M059J (cell line): ENCODE measurements around the gene MAOA. TPM values are rescaled to one million over a fixed set of nuclear protein-coding genes. Genes with fewer than 3 reads are reported as not detected.
A peak's percentile ranks its signal among the peaks of the same experiment; 100 is the strongest.
"Not testable (repeated sequence)": the region's sequence is repeated elsewhere in the genome, so short reads cannot be mapped to it uniquely, and the experiment has no call there.

Experiments
- DNase-seq: peaks from one replicate; pipeline ENCODE4 v3.0.0-alpha.2; 2012; ENCODE audit warnings: low read depth
- total RNA-seq: library from RNA; depleted of rRNA; stranded (reverse); fragments of >200 nt; shearing (Covaris generic); gene quantifications from 2 replicates; pipeline ENCODE4 v1.2.3, GENCODE V29; 2014

MAOA gene
- total RNA-seq, 1 experiment from 2014 or later, result 9.4 TPM

GRCh38 chrX:43663173-43663572, 7.1 kb downstream of the MAOA start:
- no peak for DNase-seq

DNA sequence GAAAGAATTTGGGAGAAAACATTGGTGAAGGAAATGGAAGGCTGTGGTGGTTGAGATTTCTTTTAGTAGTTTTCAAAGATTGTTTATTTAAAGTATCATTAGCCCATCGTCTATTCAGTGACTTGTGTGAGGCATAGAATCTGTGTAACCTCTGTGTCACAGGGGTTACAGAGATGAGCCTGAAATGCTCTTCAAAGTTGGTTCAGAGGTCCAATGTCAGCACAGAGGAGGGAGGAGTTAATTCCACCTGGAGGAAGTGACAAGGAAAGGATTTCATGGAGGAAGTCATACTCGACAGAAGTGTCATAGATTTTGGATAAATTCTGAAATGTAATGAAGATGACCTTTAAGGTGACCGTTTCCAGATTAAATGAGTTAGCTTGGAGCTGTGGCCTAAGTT, 8.2 kb downstream of the MAOA start:
- no peak for DNase-seq

DNA sequence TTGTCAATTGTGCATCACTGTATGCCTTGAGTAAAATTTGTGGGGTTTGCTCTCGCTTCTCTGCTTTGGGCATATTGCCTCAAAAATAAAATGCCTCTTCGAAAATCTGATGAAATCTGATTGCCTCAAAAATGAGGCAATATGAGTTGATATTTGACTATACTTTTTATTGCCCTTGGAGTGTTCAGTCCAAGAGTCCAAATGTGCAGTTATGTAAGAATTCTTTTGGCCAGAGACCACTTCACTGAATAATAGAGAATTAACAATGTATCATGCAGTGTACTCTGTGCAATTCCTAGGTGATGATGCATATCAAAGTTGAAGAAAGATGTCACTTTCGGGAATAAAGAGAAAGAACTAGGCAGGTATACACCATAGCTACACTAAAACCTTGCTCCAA, 8.6 kb downstream of the MAOA start:
- no peak for DNase-seq

- no peak for DNase-seq
These were observed 10.3 kb downstream of the MAOA start for GRCh38 chrX:43666311-43666912.

DNA sequence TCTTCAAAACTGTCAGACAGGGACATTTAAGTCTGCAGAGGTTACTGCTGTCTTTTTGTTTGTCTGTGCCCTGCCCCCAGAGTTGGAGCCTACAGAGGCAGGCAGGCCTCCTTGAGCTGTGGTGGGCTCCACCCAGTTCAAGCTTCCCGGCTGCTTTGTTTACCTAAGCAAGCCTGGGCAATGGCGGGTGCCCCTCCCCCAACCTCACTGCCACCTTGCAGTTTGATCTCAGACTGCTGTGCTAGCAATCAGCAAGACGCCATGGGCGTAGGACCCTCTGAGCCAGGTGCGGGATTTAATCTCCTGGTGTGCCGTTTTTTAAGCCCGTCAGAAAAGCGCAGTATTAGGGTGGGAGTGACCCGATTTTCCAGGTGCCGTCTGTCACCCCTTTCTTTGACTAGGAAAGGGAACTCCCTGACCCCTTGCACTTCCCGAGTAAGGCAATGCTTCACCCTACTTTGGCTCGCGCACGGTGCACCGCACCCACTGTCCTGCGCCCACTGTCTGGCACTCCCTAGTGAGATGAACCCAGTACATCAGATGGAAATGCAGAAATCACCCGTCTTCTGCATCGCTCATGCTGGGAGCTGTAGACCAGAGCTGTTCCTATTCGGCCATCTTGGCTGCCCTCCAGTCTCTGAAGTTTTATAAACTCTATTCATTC, 20.0 kb downstream of the MAOA start:
- DNase-seq, result not testable (repeated sequence)

GRCh38 chrX:43676971-43677572, 21.0 kb downstream of the MAOA start:
- peak; percentile 76 for DNase-seq

DNA sequence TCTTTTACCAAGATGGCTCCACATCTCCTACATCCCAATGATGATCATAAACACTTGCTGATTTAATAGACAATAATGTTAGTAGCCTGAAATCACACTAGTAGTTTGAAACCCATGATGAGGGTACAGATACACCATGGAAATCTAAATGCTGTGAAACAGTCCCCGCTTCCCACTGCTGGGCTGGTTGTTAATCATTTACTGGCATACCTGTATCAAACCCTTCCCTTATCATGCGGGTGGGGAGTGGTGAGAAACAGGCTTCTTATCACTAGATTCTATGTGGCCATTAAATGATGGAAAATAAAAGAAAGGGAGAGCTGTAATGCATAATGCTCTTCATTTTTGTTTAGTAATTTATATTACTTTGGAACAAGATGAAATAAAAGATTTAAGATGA, 21.9 kb downstream of the MAOA start:
- no peak for DNase-seq

DNA sequence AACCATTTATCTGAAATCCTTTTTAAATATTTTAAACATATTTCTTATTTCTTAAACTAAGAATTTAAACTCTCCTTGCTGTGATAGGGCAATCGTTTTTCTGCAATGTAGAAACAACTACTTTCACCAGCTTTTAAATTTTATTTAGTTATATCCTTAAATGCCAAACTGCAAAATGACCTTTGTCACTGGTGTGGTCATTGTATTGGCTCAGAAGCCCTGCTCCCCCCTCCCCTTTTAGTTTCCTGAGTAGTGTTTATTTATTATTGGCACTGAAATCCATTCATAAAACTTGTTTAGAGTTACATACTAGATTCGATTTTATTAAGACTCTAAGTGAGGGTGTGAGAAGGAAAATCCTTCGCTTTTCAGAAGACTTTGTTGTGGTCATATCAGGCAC, 23.0 kb downstream of the MAOA start:
- no peak for DNase-seq

- peak; percentile 15 for DNase-seq
These were observed 23.7 kb downstream of the MAOA start for GRCh38 chrX:43679778-43680177.

DNA sequence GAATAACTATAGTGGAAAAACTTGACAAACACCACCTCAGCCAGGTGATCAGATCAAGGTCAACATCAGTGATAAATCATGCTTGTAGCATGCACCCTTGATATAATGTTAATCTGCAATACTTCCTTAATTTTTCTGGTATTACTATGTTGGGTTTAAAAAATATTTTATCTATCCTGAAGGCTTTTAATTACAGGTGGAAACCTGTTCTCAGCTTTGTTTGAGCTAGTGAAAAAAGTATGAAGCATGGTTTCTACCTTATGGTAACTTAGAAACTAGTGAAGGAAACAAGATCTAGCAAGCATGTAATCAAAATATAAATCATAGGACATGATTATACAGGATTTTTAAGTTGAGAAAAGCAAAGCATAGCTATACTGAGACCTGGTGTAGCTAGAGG, 26.6 kb downstream of the MAOA start:
- no peak for DNase-seq

DNA sequence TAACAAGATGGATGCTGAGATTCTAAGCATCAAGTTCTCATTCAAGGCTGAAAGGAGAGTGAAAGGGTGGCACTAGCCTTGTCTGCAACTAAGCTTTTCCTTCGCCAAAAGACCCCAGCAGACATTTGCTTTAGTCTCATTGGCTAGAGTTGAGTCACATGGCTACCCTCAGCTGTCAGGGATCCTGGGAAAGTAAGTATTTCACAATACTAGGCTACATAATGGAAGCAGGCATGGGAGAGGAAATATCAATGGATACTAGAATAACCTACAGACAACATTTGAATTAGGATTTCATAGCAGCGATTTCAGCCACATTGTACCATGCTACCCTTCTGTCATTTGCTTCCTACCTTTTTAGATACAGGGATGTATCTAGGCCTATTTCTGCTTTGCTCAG, 29.1 kb downstream of the MAOA start:
- no peak for DNase-seq

DNA sequence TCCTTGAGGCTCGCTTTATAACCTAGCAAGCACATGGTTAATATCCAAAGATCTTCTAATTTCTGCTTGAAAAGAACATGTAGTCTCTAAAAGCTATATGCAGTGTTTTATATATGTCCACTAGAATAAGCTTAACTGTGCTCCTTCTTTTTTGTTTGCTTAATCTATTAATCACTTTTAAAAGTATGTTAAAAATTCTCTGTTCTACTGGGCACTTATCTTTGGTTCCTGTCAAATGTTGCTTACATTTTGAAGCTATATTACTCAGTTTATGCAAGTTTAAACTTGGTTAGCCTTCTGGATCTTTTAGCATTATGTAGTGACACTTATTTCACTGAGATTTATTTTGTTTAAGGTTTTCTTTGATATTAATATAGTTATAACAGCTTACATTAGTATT, 32.5 kb downstream of the MAOA start:
- no peak for DNase-seq

DNA sequence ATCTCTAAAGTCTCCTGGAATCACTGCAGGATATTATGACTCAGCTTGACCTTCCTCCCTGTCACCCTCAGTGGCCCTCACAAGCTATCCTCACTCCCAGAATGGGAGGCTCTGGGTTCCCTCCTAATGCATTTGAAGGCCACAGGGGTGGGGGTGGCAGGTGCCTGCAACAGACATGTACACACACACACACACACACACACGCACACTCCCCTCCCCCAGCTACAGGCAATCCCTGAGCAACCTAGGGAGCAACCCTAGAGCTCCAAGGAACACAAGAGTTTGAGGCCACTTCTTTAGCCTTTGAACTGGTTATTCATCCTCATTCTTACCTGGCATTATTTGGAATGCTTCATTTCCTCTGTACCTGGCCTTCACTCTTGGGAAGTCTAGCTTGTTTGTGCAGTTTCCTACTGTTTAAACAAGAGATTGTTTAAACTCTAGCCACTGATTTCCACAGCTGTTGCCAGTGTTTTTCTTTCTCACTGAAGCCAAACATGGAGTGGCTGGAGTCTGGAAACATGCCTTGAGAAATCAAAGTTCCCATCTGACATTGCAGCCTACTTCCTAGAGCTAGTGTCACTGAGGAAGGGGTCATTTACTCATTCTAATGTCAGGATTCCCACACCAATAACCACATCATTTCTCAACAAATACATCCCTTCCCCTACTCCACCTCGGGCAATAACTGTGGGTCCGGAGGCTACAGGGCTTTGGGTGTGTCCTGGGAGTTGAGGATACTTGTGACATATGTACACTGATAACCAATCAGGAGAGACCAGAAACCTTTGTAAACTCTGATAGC, 37.7 kb downstream of the MAOA start:
- peak; percentile 59 for DNase-seq

DNA sequence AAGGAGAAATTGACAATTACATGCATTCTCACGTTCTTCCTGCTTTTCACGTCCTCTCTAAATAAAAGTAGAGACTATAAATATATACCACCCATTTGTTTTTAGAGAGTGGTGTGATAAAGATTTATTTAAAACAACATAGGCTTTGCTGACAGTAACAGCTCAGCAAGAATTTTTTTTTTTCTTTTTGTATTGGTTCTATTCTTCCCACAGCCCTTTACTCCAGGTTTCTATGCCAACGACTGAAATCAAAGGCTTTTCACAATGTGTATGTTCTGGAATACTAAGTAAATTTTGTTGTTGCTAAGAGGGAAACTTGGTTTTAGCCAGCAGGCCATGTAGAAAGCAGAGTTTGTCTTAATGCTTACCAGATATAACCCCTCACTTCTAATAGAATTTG, 43.4 kb downstream of the MAOA start:
- no peak for DNase-seq

DNA sequence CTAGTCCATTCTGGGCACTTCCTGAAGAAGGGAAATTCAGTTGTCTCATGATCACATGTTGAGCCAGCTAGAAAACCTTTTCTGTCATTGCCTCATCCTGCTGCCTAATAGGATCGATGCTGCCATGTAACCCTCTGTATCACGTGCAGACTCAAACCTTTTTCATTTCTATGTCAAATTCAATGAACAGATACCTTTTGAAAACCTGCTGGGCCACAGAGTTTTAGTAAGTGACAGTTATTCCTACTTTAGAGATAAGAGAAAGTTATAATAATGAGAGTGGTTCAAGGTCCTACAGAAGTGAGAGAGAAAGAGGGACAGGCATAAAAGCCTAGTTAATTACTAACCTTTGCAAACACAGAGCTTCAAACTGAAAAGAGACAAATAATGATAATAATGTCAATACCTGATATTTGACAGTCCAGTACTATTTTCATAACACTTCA, 46.0 kb downstream of the MAOA start:
- no peak for DNase-seq

DNA sequence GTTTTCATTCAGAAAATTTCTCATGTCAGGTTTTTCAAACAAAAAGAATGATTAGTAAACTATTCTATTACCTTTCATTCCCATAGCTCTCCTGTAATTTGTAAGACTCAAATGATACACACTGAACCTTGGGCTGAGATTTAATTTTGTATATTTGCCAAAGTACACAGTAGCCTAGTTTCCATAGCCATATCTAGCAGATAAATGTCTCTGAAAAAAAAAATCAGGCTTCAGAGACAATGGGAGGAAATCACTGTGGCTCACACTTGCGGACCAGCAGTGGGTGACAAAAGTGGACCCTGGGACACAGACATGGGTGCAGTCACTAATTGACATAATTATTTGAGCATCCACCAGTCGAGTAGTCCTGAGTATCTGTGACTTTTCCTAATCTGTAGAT, 46.6 kb downstream of the MAOA start:
- DNase-seq, result no peak

DNA sequence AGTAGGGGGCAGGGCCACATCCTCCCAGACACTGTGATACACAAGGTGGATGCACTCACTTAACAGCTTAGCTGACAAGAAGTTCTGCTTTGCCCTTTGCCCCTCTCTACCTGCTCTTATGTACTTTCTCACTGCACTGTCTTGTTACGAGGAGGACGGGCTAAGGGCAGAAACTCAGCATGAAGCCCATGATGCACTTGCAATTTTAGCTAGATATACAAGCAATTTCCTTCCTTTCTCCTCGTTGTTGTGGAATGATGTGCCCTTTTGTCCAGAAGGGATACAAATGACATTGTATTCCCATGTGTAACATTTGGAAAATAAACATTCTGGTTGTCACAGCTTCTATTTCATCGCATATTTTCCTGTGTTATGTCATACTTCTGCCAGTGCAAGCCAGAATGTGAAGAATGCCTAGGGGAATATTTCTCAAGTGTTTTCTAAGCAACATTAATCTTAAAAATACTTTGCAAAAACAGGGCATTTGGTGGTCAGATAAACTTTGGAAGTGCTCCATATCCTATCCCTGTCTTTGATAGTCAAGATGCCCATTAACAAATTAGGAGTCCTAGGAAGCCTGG, 47.2 kb downstream of the MAOA start:
- peak; percentile 93 for DNase-seq

- no peak for DNase-seq
These were observed 50.8 kb downstream of the MAOA start for GRCh38 chrX:43706786-43707370.

DNA sequence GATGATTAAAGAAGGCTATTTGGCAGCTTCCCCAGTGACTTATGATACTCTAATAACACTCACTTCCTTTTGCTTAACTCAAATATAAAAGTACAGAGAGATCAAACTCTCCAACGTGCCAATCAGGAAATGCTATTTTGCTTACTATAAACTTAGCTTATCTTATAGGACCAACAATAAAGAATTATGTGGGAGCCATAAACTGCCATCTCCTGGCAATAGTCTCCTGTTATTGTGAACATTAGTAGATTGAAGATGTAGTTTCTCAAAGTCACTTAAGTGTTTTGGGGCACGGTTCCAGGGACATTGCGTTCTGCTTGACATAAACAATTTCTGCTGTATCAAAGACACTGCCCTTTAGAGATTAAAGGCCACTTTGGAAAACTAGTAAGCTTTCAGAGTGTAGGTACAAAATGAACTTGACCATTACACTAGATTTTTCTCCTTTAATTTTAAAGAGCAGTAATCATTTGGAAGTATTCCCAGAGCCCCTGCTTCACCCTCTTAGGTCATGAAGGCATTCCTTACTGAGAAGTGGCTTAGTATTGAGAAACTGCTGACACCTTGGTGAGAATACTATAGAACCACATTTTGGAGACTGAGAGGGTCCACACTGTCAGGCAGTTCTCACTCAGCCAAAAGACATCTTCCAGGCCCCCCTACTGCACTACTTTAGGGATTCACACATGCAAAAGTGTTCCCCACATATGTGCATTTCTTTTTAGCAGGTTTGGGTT, 51.9 kb downstream of the MAOA start:
- DNase-seq, result peak; percentile 45

DNA sequence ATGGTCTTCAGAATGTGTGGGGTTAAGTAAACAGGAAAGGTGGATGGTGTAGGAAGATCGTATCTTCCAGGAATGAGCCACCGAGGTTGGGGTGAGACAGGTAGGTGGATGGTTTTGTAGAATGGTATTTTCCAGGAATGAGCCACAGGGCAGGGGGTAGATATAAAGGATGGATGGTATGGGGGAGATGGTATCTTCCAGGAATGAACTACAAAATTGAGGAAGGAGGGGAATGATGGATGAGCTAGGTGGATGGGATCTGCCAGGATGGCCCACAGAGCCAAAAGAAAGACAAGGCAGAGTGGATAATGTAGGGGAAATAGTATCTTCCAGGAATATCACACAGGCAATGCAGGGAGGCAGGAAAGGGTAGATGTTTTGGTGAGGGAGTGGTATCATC, 60.0 kb downstream of the MAOA start:
- no peak for DNase-seq

GRCh38 chrX:43716696-43717095, 60.6 kb downstream of the MAOA start:
- peak; percentile 40 for DNase-seq
